Kidney glomerular epithelial cell (primary cell): ENCODE data around the gene NRP1.

Experiments
- DNase-seq: peaks from one replicate; lab custom pipeline; 2025; lab: John Stamatoyannopoulos, UW

NRP1 gene

GRCh38 chr10:33290321-33291052 is 44.0 kb downstream of the NRP1 start:
- peak; percentile 60 for DNase-seq

- no peak for DNase-seq
These were observed 44.7 kb downstream of the NRP1 start for GRCh38 chr10:33289776-33290175.

GRCh38 chr10:33288127-33288526 is 46.3 kb downstream of the NRP1 start:
- DNase-seq, result no peak

GRCh38 chr10:33287112-33287511 is 47.4 kb downstream of the NRP1 start:
- no peak for DNase-seq

- DNase-seq, result no peak
These were observed 48.1 kb downstream of the NRP1 start for GRCh38 chr10:33286157-33286934.

GRCh38 chr10:33284945-33285344 is 49.5 kb downstream of the NRP1 start:
- no peak for DNase-seq

GRCh38 chr10:33279811-33280602 is 54.5 kb downstream of the NRP1 start:
- DNase-seq, result no peak

GRCh38 chr10:33279276-33279675 is 55.2 kb downstream of the NRP1 start:
- DNase-seq, result no peak

GRCh38 chr10:33278198-33278597 is 56.3 kb downstream of the NRP1 start:
- no peak for DNase-seq

GRCh38 chr10:33277135-33277536 is 57.3 kb downstream of the NRP1 start:
- DNase-seq, result no peak

GRCh38 chr10:33276282-33276923 is 58.1 kb downstream of the NRP1 start:
- DNase-seq, result peak; percentile 53

- DNase-seq, result no peak
These were observed 60.2 kb downstream of the NRP1 start for GRCh38 chr10:33274096-33274785.

- DNase-seq, result peak; percentile 88
These were observed 61.0 kb downstream of the NRP1 start for GRCh38 chr10:33273295-33274002.

- DNase-seq, result no peak
These were observed 61.8 kb downstream of the NRP1 start for GRCh38 chr10:33272635-33273034.

GRCh38 chr10:33271969-33272583 is 62.4 kb downstream of the NRP1 start:
- peak; percentile 14 for DNase-seq

- DNase-seq, result no peak
These were observed 63.5 kb downstream of the NRP1 start for GRCh38 chr10:33270971-33271370.

GRCh38 chr10:33267708-33268107 is 66.8 kb downstream of the NRP1 start:
- DNase-seq, result no peak

- DNase-seq, result no peak
These were observed 68.8 kb downstream of the NRP1 start for GRCh38 chr10:33265621-33266020.

- DNase-seq, result peak; percentile 16
These were observed 71.0 kb downstream of the NRP1 start for GRCh38 chr10:33263453-33263852.

- no peak for DNase-seq
These were observed 71.6 kb downstream of the NRP1 start for GRCh38 chr10:33262871-33263270.
